ENCODE measurements around the gene NDUFS8. TPM values are rescaled to one million over a fixed set of nuclear protein-coding genes. Genes with fewer than 3 reads are reported as not detected.

NDUFS8 gene
- total RNA-seq, 1 experiment from 2014 or later, result 91.2 TPM

- no peak for DNase-seq (ENCODE audit: low read depth, low spot score)
- in situ Hi-C loops (cut with HindIII; ENCODE audit: low pct_unique_long_range_greater_than_20kb, low sequenced_read_pairs), result no loop called here
These were observed 21.8 kb downstream of the NDUFS8 start for GRCh38 chr11:68052137-68052873.

DNA sequence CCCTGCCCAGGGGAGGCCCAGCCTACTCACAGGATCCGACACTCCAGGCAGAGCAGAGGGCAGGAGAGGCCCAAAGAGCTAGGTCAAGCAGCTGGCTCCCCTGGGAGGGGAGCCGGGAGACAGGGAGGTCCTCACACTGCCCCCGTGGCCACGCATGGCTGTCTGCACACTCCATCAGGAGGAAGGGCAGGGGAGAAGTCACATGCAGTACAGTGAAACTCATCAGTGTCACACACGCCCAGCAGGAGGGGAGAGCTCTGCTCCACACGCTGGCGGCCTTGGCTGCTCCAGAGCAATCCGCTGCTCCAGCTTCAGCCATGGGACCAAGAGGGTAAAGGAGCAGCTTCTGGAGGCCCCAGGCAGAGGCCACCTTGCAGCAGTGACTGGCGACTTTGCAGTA, 22.6 kb downstream of the NDUFS8 start:
- in situ Hi-C loops (cut with HindIII; ENCODE audit: low pct_unique_long_range_greater_than_20kb, low sequenced_read_pairs), result no loop called here
- DNase-seq (ENCODE audit: low read depth, low spot score), result no peak

DNA sequence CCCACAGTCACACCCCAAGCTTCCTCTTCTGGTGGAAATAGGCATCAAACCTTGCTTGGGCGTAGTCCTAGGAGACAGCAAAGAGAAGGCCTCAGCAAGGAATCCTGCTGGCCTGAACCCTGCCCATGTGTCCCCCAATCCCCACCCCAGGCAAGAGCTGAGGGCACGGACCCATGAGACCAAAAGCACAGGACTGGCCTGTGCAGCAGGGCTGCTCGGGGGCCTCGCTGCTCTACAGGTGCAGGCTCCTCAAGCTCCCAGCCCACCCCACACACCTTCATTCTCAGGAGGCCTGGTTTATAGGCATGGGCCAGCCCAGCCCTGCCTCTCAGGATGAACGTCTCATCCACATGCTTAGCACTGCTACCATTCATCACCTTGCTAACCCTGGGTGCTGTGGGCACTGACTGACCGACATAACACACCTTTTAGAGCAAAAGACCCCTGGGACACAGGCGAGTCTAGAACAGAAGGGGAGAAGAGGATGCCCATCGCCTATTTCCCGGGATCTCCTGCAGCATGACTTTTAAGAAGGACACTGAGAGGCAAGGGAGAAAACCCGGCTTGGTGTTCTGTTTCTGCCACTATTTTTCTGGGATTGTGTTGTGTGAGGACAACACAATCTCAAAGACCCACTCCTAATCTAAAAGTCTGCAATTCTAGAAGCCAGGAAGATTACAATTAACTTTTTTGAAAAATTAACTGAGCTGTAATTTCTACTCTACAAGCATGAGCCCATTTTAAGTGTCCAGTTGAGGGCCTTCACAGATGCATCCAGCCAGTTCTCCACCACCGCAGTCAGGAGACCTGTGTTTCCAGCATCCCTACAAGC, 23.7 kb downstream of the NDUFS8 start:
- no peak for DNase-seq (ENCODE audit: low read depth, low spot score)
- in situ Hi-C loops (cut with HindIII; ENCODE audit: low pct_unique_long_range_greater_than_20kb, low sequenced_read_pairs), result no loop called here

DNA sequence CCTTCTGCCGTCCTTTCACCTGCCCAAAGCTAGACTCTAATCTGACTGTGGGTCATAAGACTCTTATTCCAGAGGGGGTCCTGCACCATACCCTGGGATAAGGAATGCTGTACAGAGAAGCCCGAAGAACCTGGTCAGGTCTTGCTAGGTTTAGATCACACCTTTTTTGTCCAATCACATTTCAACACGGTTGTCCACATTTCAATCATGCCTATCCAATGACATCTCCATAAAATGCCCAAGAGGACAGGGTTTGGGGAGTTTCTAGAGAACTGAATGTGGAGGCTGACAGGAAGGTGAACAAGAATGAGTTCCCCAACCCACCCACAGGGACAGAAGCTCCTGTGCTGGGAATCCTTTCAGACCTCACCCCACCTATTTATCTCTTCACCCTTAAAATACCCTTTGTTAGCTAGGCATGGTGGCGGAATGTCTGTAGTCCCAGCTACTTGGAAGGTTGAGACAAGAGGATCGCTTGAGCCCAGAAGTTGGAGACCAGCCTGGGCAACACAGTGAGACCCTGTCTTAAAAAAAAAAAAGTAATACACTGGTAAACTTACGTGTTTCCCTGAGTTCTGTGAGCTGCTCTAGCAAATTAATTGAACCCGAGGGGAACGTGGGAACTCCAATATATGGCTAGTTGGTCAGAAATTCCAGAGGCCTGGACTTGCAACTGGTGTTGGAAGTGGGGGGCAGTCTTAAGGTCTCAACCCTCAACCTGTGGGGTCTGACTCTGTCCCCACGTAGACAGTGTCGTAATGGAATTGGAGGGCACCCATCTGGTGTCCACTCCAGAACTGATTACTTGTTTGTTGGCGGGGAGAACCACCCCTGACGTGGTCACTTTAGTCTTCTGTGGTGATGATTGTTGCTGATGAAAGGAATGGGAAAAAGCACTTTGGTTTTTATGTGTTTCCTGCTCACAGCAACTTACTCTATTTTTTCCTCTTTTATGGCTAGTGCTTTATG, 26.1 kb downstream of the NDUFS8 start:
- in situ Hi-C loops (cut with HindIII; ENCODE audit: low pct_unique_long_range_greater_than_20kb, low sequenced_read_pairs), result no loop called here
- DNase-seq (ENCODE audit: low read depth, low spot score), result no peak

DNA sequence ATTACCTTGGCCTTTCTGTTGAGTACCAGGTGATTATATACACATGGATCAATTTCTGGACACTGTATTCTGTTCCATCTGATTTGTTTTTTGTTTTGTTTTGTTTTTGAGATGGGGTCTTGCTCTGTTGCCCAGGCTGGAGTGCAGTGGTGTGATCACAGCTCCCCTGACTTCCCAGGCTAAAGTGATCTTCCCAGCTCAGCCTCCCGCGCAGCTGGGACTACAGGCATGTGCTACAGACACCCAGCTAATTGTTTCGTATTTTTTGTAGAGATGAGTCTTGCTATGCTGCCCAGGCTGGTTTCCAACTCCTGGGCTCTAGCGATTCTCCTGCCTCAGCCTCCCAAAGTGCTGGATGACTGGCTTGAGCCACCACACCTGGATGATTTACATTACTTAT, 27.3 kb downstream of the NDUFS8 start:
- DNase-seq (ENCODE audit: low read depth, low spot score), result no peak
- in situ Hi-C loops (cut with HindIII; ENCODE audit: low pct_unique_long_range_greater_than_20kb, low sequenced_read_pairs), result no loop called here

GRCh38 chr11:68061508-68061907, 31.0 kb downstream of the NDUFS8 start:
- in situ Hi-C loops (cut with HindIII; ENCODE audit: low pct_unique_long_range_greater_than_20kb, low sequenced_read_pairs), result no loop called here
- no peak for DNase-seq (ENCODE audit: low read depth, low spot score)

DNA sequence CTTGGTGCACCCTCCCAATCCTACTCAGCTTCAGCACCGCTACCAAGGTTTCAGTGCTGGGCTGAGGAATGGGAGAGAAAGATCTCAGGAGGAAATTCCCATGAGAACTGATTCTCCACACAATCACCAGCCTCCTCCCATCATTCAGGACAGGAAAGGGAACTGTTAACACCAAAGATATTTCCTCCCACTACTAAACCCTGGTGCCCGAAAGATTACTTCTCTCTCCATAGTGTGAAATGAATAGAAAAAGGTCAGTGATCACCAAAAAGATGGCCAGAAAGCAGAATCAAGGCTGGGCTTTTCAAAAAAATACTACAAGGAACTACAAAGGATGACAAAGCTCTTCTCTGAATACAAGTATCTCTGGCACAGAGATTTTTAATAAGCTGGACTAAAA, 34.4 kb downstream of the NDUFS8 start:
- no peak for DNase-seq (ENCODE audit: low read depth, low spot score)
- in situ Hi-C loops (cut with HindIII; ENCODE audit: low pct_unique_long_range_greater_than_20kb, low sequenced_read_pairs), result no loop called here

GRCh38 chr11:68065841-68066240, 35.4 kb downstream of the NDUFS8 start:
- DNase-seq (ENCODE audit: low read depth, low spot score), result no peak
- in situ Hi-C loops (cut with HindIII; ENCODE audit: low pct_unique_long_range_greater_than_20kb, low sequenced_read_pairs), result no loop called here

DNA sequence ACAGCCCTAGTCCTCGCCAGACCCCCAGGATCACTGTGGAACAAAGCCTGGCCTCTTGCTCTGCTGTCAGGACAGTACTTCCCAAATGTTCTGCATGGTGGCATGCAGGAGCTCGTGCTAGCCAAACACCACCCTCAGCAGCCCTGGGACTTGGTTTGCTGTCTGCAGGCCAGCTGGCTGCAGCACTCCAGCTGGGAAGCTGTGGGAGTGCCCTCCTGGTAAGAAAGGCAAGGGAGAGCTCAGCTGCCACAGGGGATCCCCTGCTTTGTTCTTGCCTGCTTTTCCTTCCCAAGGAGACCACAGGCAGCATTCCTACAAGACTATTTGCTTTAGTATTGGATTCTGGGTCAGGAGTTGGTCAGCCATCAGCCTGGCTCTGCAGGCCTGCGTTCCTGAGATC, 36.3 kb downstream of the NDUFS8 start:
- in situ Hi-C loops (cut with HindIII; ENCODE audit: low pct_unique_long_range_greater_than_20kb, low sequenced_read_pairs), result no loop called here

DNA sequence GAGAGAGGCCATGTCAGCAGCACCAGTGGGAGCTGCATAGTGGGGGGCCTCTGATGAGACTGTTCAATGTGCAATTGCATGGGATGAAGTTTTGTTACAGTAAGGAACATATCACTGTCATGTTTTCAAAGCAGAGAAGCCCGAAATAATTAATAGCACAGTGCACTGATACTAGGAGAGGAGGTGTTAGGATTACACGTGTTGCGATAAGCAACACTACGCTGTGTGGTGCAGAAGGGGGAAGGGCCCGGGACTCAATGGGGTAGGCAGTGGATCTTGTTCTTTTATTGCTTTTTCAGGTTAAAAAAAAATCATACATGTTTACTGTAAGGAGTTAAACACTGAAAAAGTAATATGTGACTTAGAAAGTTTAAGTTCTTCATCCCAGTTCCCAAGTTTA, 37.5 kb downstream of the NDUFS8 start:
- in situ Hi-C loops (cut with HindIII; ENCODE audit: low pct_unique_long_range_greater_than_20kb, low sequenced_read_pairs), result no loop called here
- no peak for DNase-seq (ENCODE audit: low read depth, low spot score)

More for the DNA sequence above, 36.3 kb downstream of the NDUFS8 start:
- DNase-seq (ENCODE audit: low read depth, low spot score), result no peak

DNA sequence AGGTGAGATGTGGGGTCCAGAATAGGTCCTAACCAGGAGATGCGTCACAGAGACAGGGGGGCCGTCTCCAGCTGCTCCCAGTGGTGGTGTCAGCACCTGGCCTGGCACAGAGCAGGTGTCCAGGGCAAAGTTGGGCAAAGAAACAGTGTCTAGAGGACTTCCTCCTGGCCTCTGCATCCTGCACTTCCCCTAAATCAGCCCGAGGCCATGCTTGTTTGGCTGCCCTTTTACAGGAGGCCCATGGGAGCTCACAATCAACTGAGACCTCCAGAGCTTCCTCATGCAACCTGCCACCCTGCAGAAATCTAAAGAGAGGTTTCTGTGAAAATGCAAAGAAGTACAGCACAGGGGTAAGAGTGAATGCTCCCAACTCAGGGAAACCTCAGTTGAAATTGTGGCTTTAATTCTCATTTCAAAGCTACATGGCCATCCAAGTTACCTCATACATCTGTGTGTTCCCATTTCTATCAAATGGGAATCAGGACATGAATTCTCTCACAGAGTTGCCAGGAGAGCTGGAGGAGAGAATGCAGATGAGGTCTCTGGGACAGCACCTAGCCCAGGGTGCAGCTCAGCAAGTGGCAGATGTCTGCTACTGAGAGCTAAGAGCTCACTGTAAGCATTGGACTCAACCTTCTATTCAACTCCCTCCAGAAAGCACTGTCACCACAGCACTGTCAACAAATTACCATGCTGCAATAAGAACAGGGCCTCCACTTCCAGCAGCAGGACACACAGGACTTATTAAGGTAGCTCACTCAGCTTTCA, 41.0 kb downstream of the NDUFS8 start:
- no peak for DNase-seq (ENCODE audit: low read depth, low spot score)
- in situ Hi-C loops (cut with HindIII; ENCODE audit: low pct_unique_long_range_greater_than_20kb, low sequenced_read_pairs), result no loop called here

DNA sequence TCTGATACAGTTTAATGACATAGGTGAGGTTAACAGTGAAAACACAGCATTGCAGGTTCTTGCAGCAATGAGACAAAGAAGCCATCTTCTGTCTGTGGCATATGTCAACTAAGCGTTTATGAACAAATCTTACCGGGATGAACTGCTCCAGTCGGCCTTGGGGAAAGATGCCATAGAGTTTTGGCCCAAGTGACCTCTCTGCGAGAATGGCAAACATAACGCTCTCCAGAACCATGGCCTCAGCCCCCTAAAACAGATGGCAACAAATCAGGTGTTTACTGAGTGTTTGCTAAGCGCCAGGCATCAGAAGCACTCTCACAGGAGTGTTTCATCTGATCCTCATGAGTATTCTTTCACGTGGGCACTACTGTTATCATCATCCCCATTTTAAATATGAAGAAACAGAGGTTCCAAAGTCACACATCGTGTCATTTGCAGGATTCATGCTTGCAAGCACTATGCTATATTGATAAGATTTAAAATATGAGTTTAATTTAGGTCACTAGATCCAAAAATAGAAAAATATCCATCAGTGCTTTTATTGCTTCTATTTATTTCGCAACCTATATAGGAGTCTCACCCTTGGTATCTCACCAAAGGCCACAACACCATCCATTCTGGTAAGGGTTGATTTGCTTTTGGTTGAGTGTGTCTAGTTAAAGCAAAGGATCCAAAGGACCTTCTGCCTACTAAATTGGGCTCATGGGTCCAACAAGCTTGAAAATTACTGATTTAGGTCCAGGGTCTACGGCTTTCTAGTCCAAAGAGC, 44.3 kb downstream of the NDUFS8 start:
- in situ Hi-C loops (cut with HindIII; ENCODE audit: low pct_unique_long_range_greater_than_20kb, low sequenced_read_pairs), result no loop called here
- no peak for DNase-seq (ENCODE audit: low read depth, low spot score)

DNA sequence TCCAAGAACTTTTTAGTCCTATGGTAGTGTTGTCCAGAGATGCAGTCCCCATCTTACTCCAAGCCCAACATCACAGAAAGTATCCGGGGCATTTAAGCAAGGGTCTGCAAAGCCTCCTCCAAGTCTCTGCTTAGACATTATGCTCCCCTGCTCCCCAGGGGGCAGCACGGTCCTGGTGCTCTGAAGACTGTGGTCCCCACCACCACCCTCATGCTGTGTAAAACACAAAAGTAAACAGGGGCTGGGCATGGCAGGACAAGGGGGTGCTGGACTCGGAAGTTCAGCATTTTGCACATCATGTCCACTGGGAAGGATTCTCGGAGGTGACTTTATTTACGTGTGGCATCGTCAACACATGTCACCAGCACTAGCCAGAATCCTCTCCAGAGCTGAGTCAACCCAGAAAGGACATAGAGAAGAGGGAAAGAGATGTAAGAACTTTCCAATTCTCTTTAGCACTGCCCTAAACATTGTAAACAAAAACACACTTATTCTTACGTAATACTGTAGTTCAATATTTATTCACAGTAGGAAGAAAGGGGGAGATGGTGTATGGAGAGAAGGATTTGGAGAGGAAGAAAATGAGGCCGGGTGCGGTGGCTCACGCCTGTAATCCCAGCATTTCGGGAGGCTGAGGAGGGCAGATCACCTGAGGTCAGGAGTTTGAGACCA, 46.0 kb downstream of the NDUFS8 start:
- no peak for DNase-seq (ENCODE audit: low read depth, low spot score)
- in situ Hi-C loops (cut with HindIII; ENCODE audit: low pct_unique_long_range_greater_than_20kb, low sequenced_read_pairs), result no loop called here

GRCh38 chr11:68077617-68078582, 47.4 kb downstream of the NDUFS8 start:
- DNase-seq (ENCODE audit: low read depth, low spot score), result no peak
- in situ Hi-C loops (cut with HindIII; ENCODE audit: low pct_unique_long_range_greater_than_20kb, low sequenced_read_pairs), result no loop called here

- no peak for DNase-seq (ENCODE audit: low read depth, low spot score)
- in situ Hi-C loops (cut with HindIII; ENCODE audit: low pct_unique_long_range_greater_than_20kb, low sequenced_read_pairs), result no loop called here
These were observed 50.4 kb downstream of the NDUFS8 start for GRCh38 chr11:68080860-68081259.

All from SK-MEL-5 (cell line).